ENCODE data around the gene TMEM218. TPM values are rescaled to one million over a fixed set of nuclear protein-coding genes. Genes with fewer than 3 reads are reported as not detected.

TMEM218 gene
- total and polyA plus RNA-seq, 2 of the 8 experiments (the other 6 are each of a cell fraction or from before 2014, with no cell fraction given), result 17.0 to 33.5 TPM

DNA sequence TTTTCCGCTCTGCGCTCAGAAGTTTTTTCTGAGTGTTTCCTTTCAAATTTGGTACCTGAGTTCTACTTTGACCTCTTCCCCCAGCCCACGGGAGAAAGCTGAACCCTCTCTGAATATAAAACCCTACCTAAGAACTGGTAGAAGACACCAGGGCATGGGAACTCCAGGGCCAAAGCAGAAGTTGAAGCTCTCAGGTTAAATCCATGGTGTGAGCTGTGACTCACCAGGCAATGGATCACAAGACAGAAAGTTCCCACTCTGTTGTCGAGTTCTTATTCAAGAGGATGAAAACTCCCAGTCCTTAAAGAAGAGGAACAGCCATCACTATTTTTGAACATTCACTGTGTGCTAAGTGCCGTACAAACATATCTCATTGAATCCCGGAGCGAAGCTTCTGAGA is 8.9 kb downstream of the TMEM218 start (continued):
- TF ChIP-seq MAX (IDR thresholded peaks at IDR 0.05), result no peak
